Measurements from ENCODE around the gene SLC22A5. TPM values are rescaled to one million over a fixed set of nuclear protein-coding genes. Genes with fewer than 3 reads are reported as not detected.

Gene SLC22A5
- total and polyA plus RNA-seq, 8 donors: 5.5 to 13.1 (median 7.8) TPM

- FAIRE-seq: no peak
- Histone ChIP-seq H3K36me3 (no peaks in the 10 kb centered on the region), H3K27ac (peak overlapping the region; percentile 69 to 90 (median 80)), H3K9me3 (no peaks in the 10 kb centered on the region), H3K4me1 (peaks cover 46 to 68% (median 68%) of the 10 kb centered on the region in 3 donors), H3K27me3 (no peaks in the 10 kb centered on the region), H3K4me3 (no peak overlapping the region)
- TF ChIP-seq, protein P1, sequence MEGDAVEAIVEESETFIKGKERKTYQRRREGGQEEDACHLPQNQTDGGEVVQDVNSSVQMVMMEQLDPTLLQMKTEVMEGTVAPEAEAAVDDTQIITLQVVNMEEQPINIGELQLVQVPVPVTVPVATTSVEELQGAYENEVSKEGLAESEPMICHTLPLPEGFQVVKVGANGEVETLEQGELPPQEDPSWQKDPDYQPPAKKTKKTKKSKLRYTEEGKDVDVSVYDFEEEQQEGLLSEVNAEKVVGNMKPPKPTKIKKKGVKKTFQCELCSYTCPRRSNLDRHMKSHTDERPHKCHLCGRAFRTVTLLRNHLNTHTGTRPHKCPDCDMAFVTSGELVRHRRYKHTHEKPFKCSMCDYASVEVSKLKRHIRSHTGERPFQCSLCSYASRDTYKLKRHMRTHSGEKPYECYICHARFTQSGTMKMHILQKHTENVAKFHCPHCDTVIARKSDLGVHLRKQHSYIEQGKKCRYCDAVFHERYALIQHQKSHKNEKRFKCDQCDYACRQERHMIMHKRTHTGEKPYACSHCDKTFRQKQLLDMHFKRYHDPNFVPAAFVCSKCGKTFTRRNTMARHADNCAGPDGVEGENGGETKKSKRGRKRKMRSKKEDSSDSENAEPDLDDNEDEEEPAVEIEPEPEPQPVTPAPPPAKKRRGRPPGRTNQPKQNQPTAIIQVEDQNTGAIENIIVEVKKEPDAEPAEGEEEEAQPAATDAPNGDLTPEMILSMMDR (IDR thresholded peaks at IDR 0.05): no peak
- WGBS, 2 donors: 56 to 57% methylated on average over 8 of the region's 8 CpGs
- peak; percentile 52 to 78 (median 58) for ATAC-seq
- DNase-seq: peak; percentile 53 to 73 (median 68)
- intact Hi-C loops (cut with DNase I): no loop called here
Observed at GRCh38 chr5:132426525-132427138, 57.1 kb downstream of the SLC22A5 start.

DNA sequence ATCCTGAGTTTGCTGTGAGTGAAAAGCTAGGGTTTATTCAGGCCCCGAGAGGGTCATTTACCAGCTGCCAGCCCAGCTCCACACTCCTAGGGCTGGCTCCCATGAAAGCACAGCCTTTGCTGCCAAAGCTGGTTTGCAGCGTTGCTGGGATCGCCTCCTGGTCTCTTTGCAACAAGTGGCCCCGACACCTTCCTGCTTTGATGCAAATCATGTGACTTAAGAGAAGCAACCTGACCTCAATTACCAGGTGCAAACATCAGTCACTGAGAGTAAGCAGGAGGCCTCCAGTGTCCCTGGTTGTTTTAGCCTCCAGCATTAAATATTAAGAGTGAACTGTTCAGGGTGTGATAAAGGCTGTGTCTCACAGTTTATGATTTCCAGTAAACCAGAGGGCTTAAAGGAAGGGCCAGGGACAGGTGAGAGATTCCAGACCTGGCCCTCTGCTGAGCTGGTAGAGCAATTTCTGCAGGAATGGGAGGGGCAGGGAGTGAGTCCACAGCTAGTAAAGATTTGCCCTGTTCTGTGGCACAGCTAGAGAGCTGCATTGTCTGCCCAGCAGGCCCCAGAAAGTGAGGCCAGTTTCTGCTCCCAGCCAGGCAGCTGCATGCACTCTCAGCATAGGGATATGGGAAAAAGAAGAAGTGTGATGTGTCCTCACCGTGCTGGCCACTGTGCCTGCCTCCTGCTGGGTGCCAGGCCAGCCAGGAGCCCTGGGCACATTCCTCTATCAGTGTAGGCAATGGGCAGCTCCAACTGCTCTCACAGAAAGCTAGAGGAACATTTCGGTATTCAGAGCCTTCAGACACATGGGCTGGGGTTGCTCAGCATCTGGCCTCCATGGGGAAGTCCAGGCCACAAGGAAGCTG lies 58.0 kb downstream of the SLC22A5 start:
- Histone ChIP-seq H3K4me1 (peaks cover 41 to 68% (median 65%) of the 10 kb centered on the region in 3 donors), H3K9me3 (no peaks in the 10 kb centered on the region), H3K27me3 (no peaks in the 10 kb centered on the region), H3K36me3 (no peaks in the 10 kb centered on the region), H3K4me3 (no peak overlapping the region), H3K27ac (peak overlapping the region; percentile 69 to 90 (median 80))
- ATAC-seq (peak; percentile 31 to 71 (median 58)), FAIRE-seq (no peak), DNase-seq (peak in 4 of 6 donors; percentile 45 to 67 (median 52))
- TF ChIP-seq, protein P1 (IDR thresholded peaks at IDR 0.05): no peak
- 24 to 29% methylated on average over 6 of the region's 6 CpGs for WGBS, 2 donors
- intact Hi-C loops (cut with DNase I): no loop called here

GRCh38 chr5:132428147-132428482 lies 58.6 kb downstream of the SLC22A5 start:
- H3K4me1 ChIP-seq: peaks cover 35 to 62% (median 59%) of the 10 kb centered on the region in 3 donors
- no peak for ATAC-seq
- H3K27me3 ChIP-seq: no peaks in the 10 kb centered on the region
- no peak for FAIRE-seq
- no peak overlapping the region for H3K4me3 ChIP-seq
- intact Hi-C loops (cut with DNase I): no loop called here
- DNase-seq: no peak
- H3K27ac ChIP-seq: peak overlapping the region; percentile 69 to 90 (median 80)
- TF ChIP-seq, protein P1 (IDR thresholded peaks at IDR 0.05): no peak
- no peaks in the 10 kb centered on the region for H3K9me3 ChIP-seq
- no peaks in the 10 kb centered on the region for H3K36me3 ChIP-seq

- FAIRE-seq: no peak
- intact Hi-C loops (cut with DNase I): no loop called here
- 93 to 94% methylated on average over 9 of the region's 9 CpGs for WGBS, 2 donors
Observed at GRCh38 chr5:132428484-132429462, 59.3 kb downstream of the SLC22A5 start.

More at GRCh38 chr5:132428484-132429462, 59.3 kb downstream of the SLC22A5 start:
- DNase-seq: no peak
- no peaks in the 10 kb centered on the region for H3K27me3 ChIP-seq
- H3K36me3 ChIP-seq: no peaks in the 10 kb centered on the region
- H3K4me1 ChIP-seq: peaks cover 34 to 56% (median 52%) of the 10 kb centered on the region in 3 donors
- ATAC-seq: no peak
- H3K9me3 ChIP-seq: no peaks in the 10 kb centered on the region
- TF ChIP-seq, protein P1 (IDR thresholded peaks at IDR 0.05): no peak
- peak overlapping the region in 2 of 4 donors; percentile 85 to 90 for H3K27ac ChIP-seq
- no peak overlapping the region for H3K4me3 ChIP-seq
